GM08714 (cell line): Measurements from ENCODE around the gene SORCS2.
"Not testable (repeated sequence)": the region's sequence is repeated elsewhere in the genome, so short reads cannot be mapped to it uniquely, and the experiment has no call there.

Source experiments
- H3K4me3 ChIP-seq: fragments of 200-500 bp; sonication (Bioruptor generic); 2 replicates; pipeline ENCODE4 v1.5.1; 2014; ENCODE audit warnings: mild to moderate bottlenecking, low read length, inconsistent platforms
- ZNF274 ChIP-seq: IDR thresholded peaks from 2 replicates; pipeline ENCODE4 v1.6.1; 2012; ENCODE audit warnings: mild to moderate bottlenecking, low read depth, low read length

The SORCS2 gene

DNA sequence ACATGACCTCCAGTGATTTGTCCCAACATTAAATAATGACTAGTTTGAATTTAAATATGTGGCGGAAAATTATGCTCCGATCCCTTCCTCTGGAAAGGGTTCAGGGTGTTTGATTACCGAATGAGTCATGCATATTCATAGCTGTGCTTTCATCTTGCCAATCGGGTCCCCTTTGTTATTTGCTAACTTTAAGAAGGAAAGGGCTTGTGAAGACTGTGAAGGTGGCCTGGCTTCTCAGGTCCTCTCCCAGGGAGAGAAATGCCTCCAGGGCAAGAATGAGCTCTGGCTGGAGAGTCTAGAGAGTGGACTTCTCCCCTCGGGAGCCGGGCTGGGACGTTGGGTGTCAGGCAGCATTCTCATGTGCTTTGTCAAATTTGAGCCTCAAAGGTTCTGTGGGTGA, 397.9 kb downstream of the SORCS2 start:
- H3K4me3 ChIP-seq, result no peak overlapping the region
- no peak for TF ChIP-seq ZNF274

GRCh38 chr4:7590899-7591298, 398.6 kb downstream of the SORCS2 start:
- TF ChIP-seq ZNF274, result no peak
- H3K4me3 ChIP-seq, result no peak overlapping the region

DNA sequence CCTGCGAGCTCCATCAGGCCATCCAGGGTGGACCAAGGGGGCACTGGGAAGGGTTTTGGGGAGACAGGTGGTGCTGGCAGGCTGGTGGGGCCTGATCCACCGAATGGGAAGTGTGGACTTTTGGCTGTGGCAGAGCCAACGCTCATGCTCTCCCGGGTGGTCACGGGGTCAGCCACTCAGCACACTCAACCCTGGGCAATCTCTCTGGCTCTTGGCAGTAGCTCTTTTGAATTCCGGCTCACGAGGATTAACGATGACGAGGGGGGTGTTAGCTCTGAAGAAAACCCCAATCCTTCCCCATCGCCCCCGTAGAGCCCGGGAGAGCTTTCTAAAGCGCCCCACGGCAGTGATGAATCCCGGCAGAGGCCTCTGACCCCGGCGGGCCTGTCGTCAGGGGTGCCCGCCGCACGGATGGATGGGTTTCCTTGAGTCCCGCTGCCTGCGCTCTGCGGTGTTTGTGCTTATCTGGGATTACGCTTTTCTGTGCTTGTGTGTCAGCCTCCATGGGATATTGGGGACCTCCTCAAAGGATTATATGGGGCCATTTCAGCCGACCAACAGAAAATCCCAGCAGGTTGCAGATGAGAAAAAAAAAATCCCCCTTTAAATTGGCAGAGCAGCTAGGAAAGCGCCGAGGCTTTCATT, 399.2 kb downstream of the SORCS2 start:
- TF ChIP-seq ZNF274, result no peak
- no peak overlapping the region for H3K4me3 ChIP-seq

GRCh38 chr4:7593646-7594412, 401.5 kb downstream of the SORCS2 start:
- H3K4me3 ChIP-seq, result no peak overlapping the region
- TF ChIP-seq ZNF274, result no peak

GRCh38 chr4:7595934-7596461, 403.7 kb downstream of the SORCS2 start:
- no peak overlapping the region for H3K4me3 ChIP-seq
- TF ChIP-seq ZNF274, result no peak

DNA sequence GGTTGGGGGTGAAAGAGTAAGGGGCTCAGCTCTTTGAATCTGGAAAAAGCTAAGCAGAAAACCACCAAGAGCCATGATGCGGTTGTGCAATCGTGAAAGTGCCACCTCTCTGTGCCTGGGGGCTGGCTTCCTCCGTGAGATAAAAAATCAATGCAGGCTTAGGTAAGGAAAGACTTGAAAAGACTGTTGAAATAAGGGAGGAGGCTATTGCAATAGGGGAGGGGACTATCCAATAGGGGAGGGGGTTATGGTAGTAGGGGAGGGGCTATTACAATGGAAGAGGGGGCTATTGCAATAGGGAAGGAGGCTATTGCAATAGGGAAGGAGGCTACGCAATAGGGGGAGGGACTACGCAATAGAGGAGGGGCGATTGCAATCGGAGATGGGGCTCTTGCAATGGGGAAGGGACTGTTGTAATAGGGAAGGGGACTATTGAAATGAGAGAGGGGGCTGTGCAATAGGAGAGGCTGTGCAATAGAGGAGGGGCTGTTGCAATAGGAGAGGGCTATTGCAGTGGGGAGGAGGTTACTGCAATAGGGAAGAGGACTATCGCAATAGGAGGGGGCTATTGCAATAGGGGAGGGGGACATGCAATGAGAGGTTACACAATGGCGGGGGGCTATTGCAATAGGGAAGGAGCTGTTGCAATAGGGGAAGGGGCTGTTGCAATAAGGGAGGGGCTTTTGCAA, 404.7 kb downstream of the SORCS2 start:
- H3K4me3 ChIP-seq, result no peak overlapping the region
- TF ChIP-seq ZNF274, result no peak

- no peak for TF ChIP-seq ZNF274
- no peak overlapping the region for H3K4me3 ChIP-seq
Measured at GRCh38 chr4:7598939-7599790, 406.8 kb downstream of the SORCS2 start.

DNA sequence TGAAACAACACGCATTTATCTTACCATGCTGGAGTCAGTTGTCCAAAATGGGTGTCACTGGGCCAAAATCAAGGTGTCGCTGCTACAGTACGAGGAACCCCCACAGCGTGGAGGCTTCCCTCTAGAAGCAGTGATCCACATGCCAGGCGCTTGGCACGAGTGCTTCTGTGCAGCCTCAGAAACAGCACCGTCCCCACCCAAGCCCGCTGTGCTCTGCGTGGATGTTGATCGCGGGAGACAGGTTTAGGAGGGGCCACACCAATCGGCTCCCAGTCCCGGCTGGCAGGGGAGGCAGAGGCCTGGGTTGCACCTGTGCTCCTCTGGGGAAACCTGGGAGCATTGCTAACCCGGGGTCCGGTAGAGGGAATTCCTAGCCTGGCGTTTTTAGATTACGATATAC, 407.9 kb downstream of the SORCS2 start:
- TF ChIP-seq ZNF274, result no peak

DNA sequence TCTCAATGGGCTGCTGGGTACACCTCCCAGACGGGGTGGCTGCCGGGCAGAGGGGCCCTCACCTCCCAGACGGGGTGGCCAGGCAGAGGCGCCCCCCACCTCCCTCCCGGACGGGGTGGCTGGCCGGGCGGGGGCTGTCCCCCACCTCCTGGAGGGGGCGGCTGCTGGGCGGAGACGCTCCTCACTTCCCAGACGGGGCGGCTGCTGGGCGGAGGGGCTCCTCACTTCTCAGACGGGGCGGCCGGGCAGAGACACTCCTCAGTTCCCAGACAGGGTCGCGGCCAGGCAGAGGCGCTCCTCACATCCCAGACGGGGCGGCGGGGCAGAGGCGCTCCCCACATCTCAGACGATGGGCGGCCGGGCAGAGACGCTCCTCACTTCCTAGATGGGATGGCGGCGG, 409.8 kb downstream of the SORCS2 start:
- H3K4me3 ChIP-seq, result not testable (repeated sequence)

More for the DNA sequence above, 407.9 kb downstream of the SORCS2 start:
- H3K4me3 ChIP-seq, result no peak overlapping the region

GRCh38 chr4:7607156-7607910, 415.0 kb downstream of the SORCS2 start:
- no peak overlapping the region for H3K4me3 ChIP-seq
- TF ChIP-seq ZNF274, result no peak

- no peak for TF ChIP-seq ZNF274
- H3K4me3 ChIP-seq, result no peak overlapping the region
Measured at GRCh38 chr4:7608046-7608445, 415.7 kb downstream of the SORCS2 start.

DNA sequence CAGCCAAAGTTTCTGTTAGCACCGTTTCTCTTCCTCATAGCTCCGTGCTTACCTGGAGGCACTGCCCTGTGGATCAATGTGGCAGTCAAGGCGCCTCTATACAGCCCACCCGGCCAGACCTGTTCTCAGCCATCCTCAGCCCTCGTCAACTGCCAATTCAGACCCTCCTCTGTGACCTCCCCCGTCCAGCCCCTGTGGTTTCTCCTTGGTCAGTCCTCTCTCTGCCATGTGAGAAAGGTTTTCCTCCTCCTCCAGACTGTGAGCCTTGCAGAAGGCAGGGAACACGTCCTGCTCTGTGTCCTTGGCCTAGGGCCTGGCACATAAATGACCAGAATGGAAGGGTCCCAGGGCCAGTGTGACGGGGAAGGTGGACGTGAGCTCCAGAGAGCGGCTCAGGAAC, 417.0 kb downstream of the SORCS2 start:
- no peak for TF ChIP-seq ZNF274
- H3K4me3 ChIP-seq, result no peak overlapping the region

DNA sequence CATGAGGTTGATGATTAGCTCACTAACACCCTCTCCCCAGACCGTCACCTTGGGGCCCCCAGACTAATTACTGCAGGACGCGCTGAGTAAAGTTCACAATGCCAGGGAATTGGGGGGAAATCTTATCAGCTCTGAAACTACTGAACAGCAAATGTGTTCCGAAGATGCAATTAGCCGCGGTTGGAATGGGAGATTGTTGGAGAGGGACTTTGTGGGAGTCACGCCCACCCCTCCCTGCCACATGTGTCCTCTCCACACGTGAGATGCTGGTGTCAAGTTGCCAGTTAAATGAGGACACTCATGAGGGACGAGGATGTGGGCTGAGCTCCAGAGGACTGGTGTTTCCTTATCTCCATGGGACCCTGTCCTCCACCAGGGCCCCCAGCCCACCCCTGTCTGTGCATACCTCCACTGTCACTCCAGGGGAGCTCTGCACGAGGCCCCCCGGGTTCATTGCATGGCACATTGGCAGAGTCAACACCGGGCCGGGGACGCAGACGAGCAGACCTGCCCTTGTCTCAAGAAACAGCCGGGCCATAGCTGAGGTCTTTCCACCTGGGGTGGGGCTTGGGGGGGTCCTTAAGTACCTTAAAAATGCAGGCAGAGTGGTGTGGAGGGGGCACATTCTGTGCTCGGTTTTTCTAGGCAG, 417.8 kb downstream of the SORCS2 start:
- TF ChIP-seq ZNF274, result no peak
- H3K4me3 ChIP-seq, result no peak overlapping the region
